ENCODE measurements around the gene CD55.

- TF ChIP-seq GATA3 (IDR thresholded peaks at IDR 0.05; ENCODE audit: low read depth, low read length) (no peak), GATA2 (IDR thresholded peaks at IDR 0.05; ENCODE audit: low read depth, low read length) (no peak)
Measured at GRCh38 chr1:207361889-207362288, 40.4 kb downstream of the CD55 start.

Data from SH-SY5Y (cell line).